Astrocyte (in vitro differentiated cells and primary cell): ENCODE results near the gene MACROH2A1. TPM values are rescaled to one million over a fixed set of nuclear protein-coding genes. Genes with fewer than 3 reads are reported as not detected.

Source experiments
- DNase-seq: peaks from one replicate; pipeline ENCODE4 v3.0.0-alpha.2; 2010; ENCODE audit warnings: low read depth
- FAIRE-seq: peaks from 2 replicates; lab custom pipeline; 2011; peaks lifted over from hg19 to GRCh38; lab: Jason Lieb, UNC
- H2AFZ ChIP-seq: 2 replicates; pipeline ENCODE4 v1.6.0; 2012; ENCODE audit warnings: low read depth, low read length, inconsistent platforms
- H3K27ac ChIP-seq: 2 replicates; pipeline ENCODE4 v1.5.1; 2011; ENCODE audit warnings: low read depth, low read length, inconsistent platforms
- H3K27me3 ChIP-seq: 2 replicates; pipeline ENCODE4 v1.6.0; 2011; ENCODE audit warnings: low read length, inconsistent platforms; ENCODE audit not compliant: insufficient read depth
- H3K36me3 ChIP-seq: 2 replicates; pipeline ENCODE4 v1.5.1; 2011; ENCODE audit warnings: low read length, inconsistent platforms; ENCODE audit not compliant: insufficient read depth
- H3K4me1 ChIP-seq: 2 replicates; pipeline ENCODE4 v1.5.1; 2011; ENCODE audit warnings: low read length, inconsistent platforms; ENCODE audit not compliant: insufficient read depth
- H3K4me2 ChIP-seq: 2 replicates; pipeline ENCODE4 v1.6.0; 2012; ENCODE audit warnings: low read length, inconsistent platforms
- H3K4me3 ChIP-seq: 2 replicates; pipeline ENCODE4 v1.5.1; 2011; ENCODE audit warnings: low read depth, mild to moderate bottlenecking, low read length, inconsistent platforms; ENCODE audit not compliant: insufficient read depth
- H3K79me2 ChIP-seq: 2 replicates; pipeline ENCODE4 v1.6.0; 2012; ENCODE audit warnings: mild to moderate bottlenecking, low read length, inconsistent platforms; ENCODE audit not compliant: insufficient read depth
- H3K9ac ChIP-seq: 2 replicates; pipeline ENCODE4 v1.6.0; 2012; ENCODE audit warnings: mild to moderate bottlenecking, low read length, inconsistent platforms
- H3K9me3 ChIP-seq: 2 replicates; pipeline ENCODE4 v1.5.1; 2012; ENCODE audit warnings: low read depth, mild to moderate bottlenecking, low read length, inconsistent platforms; ENCODE audit not compliant: insufficient read depth
- H4K20me1 ChIP-seq: 2 replicates; pipeline ENCODE4 v1.6.0; 2012; ENCODE audit warnings: low read length, inconsistent platforms; ENCODE audit not compliant: insufficient read depth
- H3K27ac Mint-ChIP-seq: one replicate; pipeline ENCODE4 v1.8.0; 2021; ENCODE audit warnings: mild to moderate bottlenecking, mixed read lengths; ENCODE audit not compliant: unreplicated experiment
- H3K27me3 Mint-ChIP-seq: one replicate; pipeline ENCODE4 v1.8.0; 2021; ENCODE audit warnings: low read depth, mixed read lengths; ENCODE audit not compliant: unreplicated experiment
- H3K36me3 Mint-ChIP-seq: one replicate; pipeline ENCODE4 v1.8.0; 2021; ENCODE audit warnings: low read depth, mixed read lengths; ENCODE audit not compliant: unreplicated experiment
- H3K4me1 Mint-ChIP-seq: one replicate; pipeline ENCODE4 v1.8.0; 2021; ENCODE audit warnings: low read depth, mixed read lengths; ENCODE audit not compliant: unreplicated experiment
- H3K4me3 Mint-ChIP-seq: one replicate; pipeline ENCODE4 v1.8.0; 2021; ENCODE audit warnings: mild to moderate bottlenecking, moderate library complexity, mixed read lengths; ENCODE audit not compliant: unreplicated experiment
- H3K9me3 Mint-ChIP-seq: one replicate; pipeline ENCODE4 v1.8.0; 2021; ENCODE audit warnings: mild to moderate bottlenecking, mixed read lengths; ENCODE audit not compliant: unreplicated experiment
- EZH2 ChIP-seq: IDR thresholded peaks from 2 replicates; pipeline ENCODE4 v1.6.1; 2012; ENCODE audit warnings: mild to moderate bottlenecking, low read length, inconsistent platforms; ENCODE audit not compliant: insufficient read depth
- total RNA-seq: library from RNA; stranded (reverse); gene quantifications from 2 replicates; pipeline ENCODE4 v1.2.1, GENCODE V29; 2021
- TF ChIP-seq, protein P1 (sequence below): IDR thresholded peaks from 2 replicates; pipeline ENCODE4 v1.5.1; 2011; ENCODE audit warnings: low read depth, mild to moderate bottlenecking, inconsistent platforms, low read length, moderate library complexity; ENCODE audit not compliant: insufficient read depth

MACROH2A1 gene
- total RNA-seq, 1 donor from 2014 or later: 143 TPM

GRCh38 chr5:135435467-135436330 is 36.7 kb upstream of the MACROH2A1 start:
- Histone ChIP-seq H4K20me1 (no peaks in the 10 kb centered on the region), H3K9ac (no peak overlapping the region), H3K79me2 (no peaks in the 10 kb centered on the region), H3K27me3 (no peaks in the 10 kb centered on the region), H3K4me1 (peaks cover 31% of the 10 kb centered on the region), H3K9me3 (no peaks in the 10 kb centered on the region), H2AFZ (no peak overlapping the region), H3K27ac (no peak overlapping the region), H3K4me3 (no peak overlapping the region), H3K36me3 (no peaks in the 10 kb centered on the region), H3K4me2 (no peak overlapping the region)
- TF ChIP-seq, protein P1, sequence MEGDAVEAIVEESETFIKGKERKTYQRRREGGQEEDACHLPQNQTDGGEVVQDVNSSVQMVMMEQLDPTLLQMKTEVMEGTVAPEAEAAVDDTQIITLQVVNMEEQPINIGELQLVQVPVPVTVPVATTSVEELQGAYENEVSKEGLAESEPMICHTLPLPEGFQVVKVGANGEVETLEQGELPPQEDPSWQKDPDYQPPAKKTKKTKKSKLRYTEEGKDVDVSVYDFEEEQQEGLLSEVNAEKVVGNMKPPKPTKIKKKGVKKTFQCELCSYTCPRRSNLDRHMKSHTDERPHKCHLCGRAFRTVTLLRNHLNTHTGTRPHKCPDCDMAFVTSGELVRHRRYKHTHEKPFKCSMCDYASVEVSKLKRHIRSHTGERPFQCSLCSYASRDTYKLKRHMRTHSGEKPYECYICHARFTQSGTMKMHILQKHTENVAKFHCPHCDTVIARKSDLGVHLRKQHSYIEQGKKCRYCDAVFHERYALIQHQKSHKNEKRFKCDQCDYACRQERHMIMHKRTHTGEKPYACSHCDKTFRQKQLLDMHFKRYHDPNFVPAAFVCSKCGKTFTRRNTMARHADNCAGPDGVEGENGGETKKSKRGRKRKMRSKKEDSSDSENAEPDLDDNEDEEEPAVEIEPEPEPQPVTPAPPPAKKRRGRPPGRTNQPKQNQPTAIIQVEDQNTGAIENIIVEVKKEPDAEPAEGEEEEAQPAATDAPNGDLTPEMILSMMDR: no peak
- TF ChIP-seq EZH2: no peak
- Mint-ChIP-seq H3K4me3 (no peak overlapping the region), H3K9me3 (no peaks in the 10 kb centered on the region), H3K27me3 (peaks cover 4% of the 10 kb centered on the region), H3K27ac (no peak overlapping the region), H3K4me1 (peaks cover 21% of the 10 kb centered on the region), H3K36me3 (no peaks in the 10 kb centered on the region)
- FAIRE-seq: no peak
- DNase-seq: no peak

- DNase-seq (no peak), FAIRE-seq (no peak)
- Mint-ChIP-seq H3K36me3 (no peaks in the 10 kb centered on the region), H3K9me3 (no peaks in the 10 kb centered on the region), H3K4me1 (peaks cover 21% of the 10 kb centered on the region), H3K27me3 (peaks cover 4% of the 10 kb centered on the region), H3K4me3 (no peak overlapping the region), H3K27ac (no peak overlapping the region)
- Histone ChIP-seq H3K79me2 (no peaks in the 10 kb centered on the region), H3K4me2 (peak overlapping the region; percentile 9), H3K36me3 (no peaks in the 10 kb centered on the region), H3K9me3 (no peaks in the 10 kb centered on the region), H3K27me3 (no peaks in the 10 kb centered on the region), H4K20me1 (no peaks in the 10 kb centered on the region), H3K9ac (no peak overlapping the region), H3K27ac (no peak overlapping the region), H3K4me3 (no peak overlapping the region), H3K4me1 (peaks cover 31% of the 10 kb centered on the region), H2AFZ (no peak overlapping the region)
- TF ChIP-seq EZH2: no peak
- TF ChIP-seq, protein P1: no peak
Measured at GRCh38 chr5:135434591-135435466, 35.8 kb upstream of the MACROH2A1 start.
